GM11168 (cell line): ENCODE results near the gene KIF26B.
"Not testable (repeated sequence)": the region's sequence is repeated elsewhere in the genome, so short reads cannot be mapped to it uniquely, and the experiment has no call there.

Experiments used
- in situ Hi-C: fragments of 300-500 bp; cut with MboI; formaldehyde crosslinking; loops from one replicate; pipeline ENCODE4 v1.12.0; 2022; ENCODE audit warnings: low sequenced_read_pairs; ENCODE audit not compliant: unreplicated experiment

The KIF26B gene

GRCh38 chr1:245728035-245728434, 573.2 kb downstream of the KIF26B start:
- in situ Hi-C loops = not testable (repeated sequence)

- in situ Hi-C loops = no loop called here
Measured at GRCh38 chr1:245730801-245731200, 576.0 kb downstream of the KIF26B start.

GRCh38 chr1:245740336-245740735, 585.6 kb downstream of the KIF26B start:
- in situ Hi-C loops = not testable (repeated sequence)

DNA sequence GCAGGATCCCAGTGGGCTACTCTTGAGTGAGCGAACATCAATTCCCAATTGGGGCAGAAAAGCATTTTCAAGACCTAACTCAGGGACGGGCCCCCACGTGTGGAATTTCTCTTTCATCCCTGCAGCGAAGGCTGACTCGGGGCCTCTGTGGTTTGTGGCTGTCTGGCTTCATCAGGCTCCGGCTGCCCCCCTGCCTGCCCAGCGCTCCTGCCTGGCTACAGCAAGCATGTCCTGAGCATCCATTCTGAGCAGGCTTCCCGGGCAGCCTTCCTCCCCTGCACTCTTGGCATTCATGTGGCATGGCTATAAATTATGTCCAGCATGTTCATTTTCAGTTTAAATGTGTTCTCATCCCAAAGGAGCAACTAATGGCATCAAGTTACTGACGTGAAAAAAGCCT, 588.1 kb downstream of the KIF26B start:
- in situ Hi-C loops = no loop called here

GRCh38 chr1:245748240-245748639, 593.5 kb downstream of the KIF26B start:
- in situ Hi-C loops = no loop called here

- in situ Hi-C loops = no loop called here
Measured at GRCh38 chr1:245748646-245749045, 593.9 kb downstream of the KIF26B start.

- in situ Hi-C loops = no loop called here
Measured at GRCh38 chr1:245749053-245749452, 594.3 kb downstream of the KIF26B start.

DNA sequence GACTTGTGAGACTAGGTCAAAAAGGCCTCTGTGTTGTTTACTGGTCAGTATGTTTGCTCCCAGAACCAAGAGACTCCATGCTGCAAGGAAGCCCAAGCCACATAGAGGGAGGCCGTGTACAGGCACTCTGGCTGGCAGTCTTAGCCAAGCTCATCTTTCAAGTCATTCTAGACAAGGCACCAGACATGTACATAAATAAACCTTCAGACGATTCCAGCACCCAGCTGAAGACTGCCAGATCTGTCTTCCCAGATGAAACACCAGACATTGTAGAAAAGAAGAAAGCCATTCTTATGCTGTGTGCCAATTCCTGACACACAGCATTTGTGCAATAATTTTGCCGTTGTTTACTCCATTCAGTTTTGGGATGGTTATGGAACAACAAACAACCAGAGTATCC, 595.5 kb downstream of the KIF26B start:
- in situ Hi-C loops = no loop called here

DNA sequence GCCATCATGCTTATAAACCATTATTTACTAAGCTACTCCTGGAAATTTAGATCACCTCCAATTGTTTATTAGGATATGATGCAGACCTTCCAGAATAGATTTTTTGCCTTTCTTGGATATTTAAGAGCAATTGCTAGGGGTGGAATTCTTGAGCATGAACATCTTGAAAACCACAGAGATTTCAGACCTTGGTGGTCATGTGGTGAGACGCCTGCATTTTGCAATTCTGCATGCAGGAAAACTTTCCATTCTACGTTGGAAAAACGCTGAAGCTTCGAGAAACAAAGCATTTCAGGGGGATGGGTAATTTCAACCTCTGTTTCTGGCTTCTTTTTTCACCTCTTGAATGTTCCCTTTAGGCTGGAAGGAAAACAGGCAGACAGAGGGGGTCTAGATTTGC, 596.3 kb downstream of the KIF26B start:
- in situ Hi-C loops = no loop called here

- in situ Hi-C loops = no loop called here
Measured at GRCh38 chr1:245751726-245752470, 597.1 kb downstream of the KIF26B start.

DNA sequence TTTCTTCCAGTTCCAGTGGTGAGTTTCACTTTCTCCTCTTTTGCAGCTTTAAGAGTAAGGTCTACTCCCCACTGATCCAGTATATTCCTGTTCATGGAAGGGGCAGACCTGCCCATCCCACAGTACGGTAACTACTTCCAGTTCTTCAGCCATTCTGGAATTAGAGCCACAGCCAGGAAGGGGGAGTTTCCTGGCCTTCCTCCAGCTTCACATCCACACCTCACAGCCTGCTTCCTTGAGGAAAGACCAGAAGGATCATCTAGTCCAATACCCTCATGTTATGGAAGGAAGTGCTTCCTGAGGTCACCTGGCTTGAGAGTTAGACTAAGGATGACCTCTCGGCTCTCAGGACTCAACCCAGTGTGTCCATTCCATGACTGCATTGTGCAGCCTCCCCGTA, 597.8 kb downstream of the KIF26B start:
- in situ Hi-C loops = no loop called here

DNA sequence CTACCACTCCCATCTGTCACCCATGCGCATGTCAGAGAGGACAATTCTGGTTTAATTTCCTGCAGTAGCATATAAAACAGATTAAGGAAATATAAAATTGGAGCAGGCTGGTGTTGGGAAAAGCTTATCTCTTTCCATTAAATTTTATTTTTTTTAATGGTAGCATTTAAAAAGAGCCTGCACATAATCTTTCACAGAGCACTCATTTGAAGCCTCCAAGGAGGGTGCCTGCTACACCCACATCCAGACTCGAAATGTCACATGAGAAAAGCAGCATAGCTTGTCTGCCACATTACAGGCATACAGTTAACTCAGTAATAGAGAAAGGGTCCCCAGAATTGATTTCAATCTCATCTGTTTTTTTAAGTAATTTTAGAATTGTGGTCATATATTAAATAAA, 599.0 kb downstream of the KIF26B start:
- in situ Hi-C loops = no loop called here

- in situ Hi-C loops = no loop called here
Measured at GRCh38 chr1:245754463-245754961, 599.7 kb downstream of the KIF26B start.
